ENCODE measurements around the gene PDE9A. TPM values are rescaled to one million over a fixed set of nuclear protein-coding genes. Genes with fewer than 3 reads are reported as not detected.

PDE9A gene
- total RNA-seq, 4 donors from 2014 or later, result 10.6 to 83.2 (median 28.5) TPM

DNA sequence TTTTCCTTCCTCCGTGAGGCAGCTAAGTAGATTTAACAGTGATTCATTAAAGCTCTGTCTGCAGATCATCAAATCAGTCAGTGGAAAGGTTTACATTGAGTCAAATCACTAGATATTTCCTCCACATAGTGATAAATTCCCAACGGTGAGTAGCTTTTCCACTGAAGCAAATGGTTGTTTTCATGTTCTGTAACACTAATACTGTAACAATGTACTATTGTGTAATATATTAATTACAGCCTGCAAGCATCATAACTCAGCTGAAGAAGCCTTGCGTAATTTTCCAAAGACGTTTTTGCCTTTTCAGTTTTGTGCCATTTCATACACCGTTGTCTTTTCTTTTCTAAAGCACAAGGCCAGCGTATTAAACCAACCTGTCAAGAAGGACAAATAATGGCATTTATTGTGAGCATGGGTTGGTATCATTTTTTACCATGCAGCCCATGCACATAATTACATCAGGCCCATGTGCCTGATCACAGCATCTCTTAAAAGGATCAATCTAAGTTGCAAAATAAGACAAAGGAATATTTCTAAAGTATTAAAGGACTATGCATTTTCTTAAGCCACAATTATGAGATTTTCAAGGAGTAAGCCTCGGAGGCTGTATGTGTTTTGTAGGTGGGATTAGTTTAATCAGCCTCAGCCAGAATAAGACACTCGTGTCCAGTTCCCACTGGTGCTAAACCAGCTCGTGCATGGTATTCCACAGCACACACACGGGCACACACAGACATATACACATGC is 16.7 kb upstream of the PDE9A start:
- 26 to 36% methylated on average over 7 to 8 of the region's 10 CpGs for WGBS, 2 donors (ENCODE audit: low coverage in 1 of 2)
- TF ChIP-seq EP300 (IDR thresholded peaks at IDR 0.05), result no peak
- no peak for TF ChIP-seq POLR2A (IDR thresholded peaks at IDR 0.05)
- peak; percentile 76 for TF ChIP-seq POLR2AphosphoS5 (IDR thresholded peaks at IDR 0.05)
- TF ChIP-seq, protein P1, sequence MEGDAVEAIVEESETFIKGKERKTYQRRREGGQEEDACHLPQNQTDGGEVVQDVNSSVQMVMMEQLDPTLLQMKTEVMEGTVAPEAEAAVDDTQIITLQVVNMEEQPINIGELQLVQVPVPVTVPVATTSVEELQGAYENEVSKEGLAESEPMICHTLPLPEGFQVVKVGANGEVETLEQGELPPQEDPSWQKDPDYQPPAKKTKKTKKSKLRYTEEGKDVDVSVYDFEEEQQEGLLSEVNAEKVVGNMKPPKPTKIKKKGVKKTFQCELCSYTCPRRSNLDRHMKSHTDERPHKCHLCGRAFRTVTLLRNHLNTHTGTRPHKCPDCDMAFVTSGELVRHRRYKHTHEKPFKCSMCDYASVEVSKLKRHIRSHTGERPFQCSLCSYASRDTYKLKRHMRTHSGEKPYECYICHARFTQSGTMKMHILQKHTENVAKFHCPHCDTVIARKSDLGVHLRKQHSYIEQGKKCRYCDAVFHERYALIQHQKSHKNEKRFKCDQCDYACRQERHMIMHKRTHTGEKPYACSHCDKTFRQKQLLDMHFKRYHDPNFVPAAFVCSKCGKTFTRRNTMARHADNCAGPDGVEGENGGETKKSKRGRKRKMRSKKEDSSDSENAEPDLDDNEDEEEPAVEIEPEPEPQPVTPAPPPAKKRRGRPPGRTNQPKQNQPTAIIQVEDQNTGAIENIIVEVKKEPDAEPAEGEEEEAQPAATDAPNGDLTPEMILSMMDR (IDR thresholded peaks at IDR 0.05), result no peak
- peaks cover 25% of the 10 kb centered on the region for H3K27me3 ChIP-seq
- no peak overlapping the region for H3K4me3 ChIP-seq
- H3K27ac ChIP-seq, result peak overlapping the region in 1 of 4 donors; percentile 41
- H3K4me1 ChIP-seq, result peaks cover 0 to 31% (median 12%) of the 10 kb centered on the region in 3 donors
- peak; percentile 84 for ATAC-seq
- H3K36me3 ChIP-seq, result no peaks in the 10 kb centered on the region
- no peaks in the 10 kb centered on the region for H3K9me3 ChIP-seq

DNA sequence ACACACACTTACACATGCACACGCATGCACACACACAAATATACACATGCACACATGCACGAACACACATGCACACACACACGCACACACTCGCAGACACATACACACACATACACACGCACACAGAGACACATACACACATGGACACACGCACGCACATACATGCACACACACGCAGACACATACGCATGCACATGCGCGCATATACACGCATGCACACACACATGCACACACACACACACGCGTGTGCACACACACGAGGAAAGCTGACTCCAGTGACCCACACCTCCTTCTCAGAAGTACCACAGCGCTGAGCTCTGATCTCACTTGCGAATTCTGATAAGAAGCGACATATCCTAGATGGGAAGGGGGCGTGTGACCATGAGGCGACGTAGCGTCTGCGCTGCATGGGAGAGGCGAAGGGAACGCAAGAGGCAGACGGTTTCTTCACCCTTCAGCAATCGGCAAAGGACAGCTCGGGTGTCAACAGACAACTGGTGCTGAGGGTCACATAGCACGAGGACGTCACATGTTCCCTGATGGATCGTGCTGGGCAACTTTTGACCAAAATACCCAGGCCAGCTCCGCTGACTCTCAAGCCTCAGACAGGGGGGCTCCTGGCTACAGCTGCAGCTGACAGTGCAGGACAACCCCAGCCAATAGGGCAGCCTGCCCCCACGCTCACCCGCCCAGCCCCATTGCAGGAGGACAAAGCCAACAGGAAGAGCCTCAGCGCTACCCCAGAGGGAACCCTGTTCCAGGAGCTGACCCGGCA is 16.0 kb upstream of the PDE9A start:
- Histone ChIP-seq H3K27ac (no peak overlapping the region), H3K4me3 (no peak overlapping the region)
- TF ChIP-seq POLR2A (IDR thresholded peaks at IDR 0.05) (no peak), POLR2AphosphoS5 (IDR thresholded peaks at IDR 0.05) (no peak), EP300 (IDR thresholded peaks at IDR 0.05) (no peak)
- TF ChIP-seq, protein P1 (IDR thresholded peaks at IDR 0.05), result no peak

DNA sequence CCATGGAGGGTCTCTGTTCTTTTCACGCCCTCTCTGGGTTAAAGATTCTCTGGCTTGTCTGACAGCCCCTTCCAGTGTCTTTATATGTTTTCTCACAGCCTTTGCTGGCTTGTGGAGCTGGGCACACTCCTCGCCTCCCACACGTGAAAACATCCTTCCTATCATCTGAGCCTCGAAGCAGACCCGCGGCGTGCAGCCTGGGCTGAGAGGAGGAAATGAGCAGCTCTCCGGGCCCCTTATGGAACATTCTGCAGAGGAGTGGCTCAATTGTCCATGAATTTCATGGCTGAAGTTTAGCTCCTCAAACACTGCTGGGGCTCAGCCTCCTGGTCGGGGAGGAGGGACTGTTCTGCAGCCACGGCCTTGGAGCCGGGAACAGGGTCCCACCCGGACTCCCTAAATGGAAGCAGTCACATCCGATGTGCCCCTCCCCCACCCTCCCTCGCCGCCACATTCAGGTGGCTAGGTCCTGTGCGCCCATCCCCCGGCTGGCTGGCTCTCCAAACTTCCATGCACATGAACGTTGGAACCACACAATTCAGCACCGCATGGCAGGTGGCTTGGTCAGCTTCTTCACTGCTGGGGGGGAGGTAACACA is 15.1 kb upstream of the PDE9A start:
- 21% methylated on average over 8 of the region's 19 CpGs; no CpG with 5 or more reads in 1 of the 2 donors for WGBS, 2 donors (ENCODE audit: low coverage in 1 of 2)

More for the DNA sequence above, 16.0 kb upstream of the PDE9A start:
- ATAC-seq, result no peak
- Histone ChIP-seq H3K27me3 (peaks cover 25% of the 10 kb centered on the region), H3K4me1 (peaks cover 0 to 32% (median 12%) of the 10 kb centered on the region in 3 donors), H3K36me3 (no peaks in the 10 kb centered on the region), H3K9me3 (no peaks in the 10 kb centered on the region)
- 89 to 90% methylated on average over 11 of the region's 36 CpGs for WGBS, 2 donors (ENCODE audit: low coverage in 1 of 2)

DNA sequence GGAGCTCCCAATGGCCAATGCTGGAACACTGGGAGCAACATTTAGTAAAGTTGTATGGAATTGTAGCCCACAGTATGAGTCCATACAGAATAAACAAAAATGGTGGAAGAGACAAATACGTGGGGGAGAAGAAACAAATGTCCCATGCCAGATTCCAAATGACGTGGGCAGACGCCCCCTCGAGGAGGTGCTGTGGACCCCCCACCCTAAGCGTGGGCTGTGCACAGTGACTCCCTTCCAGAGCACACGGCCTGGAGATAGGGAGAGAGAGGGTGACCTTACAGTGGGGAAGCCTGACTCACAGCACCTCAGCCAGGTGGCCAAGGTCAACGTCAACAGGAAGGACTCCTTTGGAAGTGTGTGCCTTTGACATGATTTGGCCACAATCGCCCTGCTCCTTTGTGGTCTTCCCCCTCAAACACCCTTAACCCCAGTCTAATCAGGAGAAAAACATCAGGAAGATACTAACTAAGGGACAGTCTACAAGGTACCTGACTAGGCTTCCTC is 13.7 kb upstream of the PDE9A start:
- peaks cover 25% of the 10 kb centered on the region for H3K27me3 ChIP-seq
- H3K9me3 ChIP-seq, result no peaks in the 10 kb centered on the region
- H3K36me3 ChIP-seq, result no peaks in the 10 kb centered on the region
- H3K27ac ChIP-seq, result no peak overlapping the region
- 83 to 89% methylated on average over 6 of the region's 8 CpGs for WGBS, 2 donors (ENCODE audit: low coverage in 1 of 2)
- no peak overlapping the region for H3K4me3 ChIP-seq
- peaks cover 0 to 32% (median 12%) of the 10 kb centered on the region in 3 donors for H3K4me1 ChIP-seq
- TF ChIP-seq EP300 (IDR thresholded peaks at IDR 0.05), result no peak
- no peak for TF ChIP-seq POLR2AphosphoS5 (IDR thresholded peaks at IDR 0.05)
- no peak for TF ChIP-seq POLR2A (IDR thresholded peaks at IDR 0.05)
- TF ChIP-seq, protein P1 (IDR thresholded peaks at IDR 0.05), result no peak
- no peak for ATAC-seq

More for the DNA sequence above, 15.1 kb upstream of the PDE9A start:
- H3K27me3 ChIP-seq, result peaks cover 25% of the 10 kb centered on the region
- no peak for TF ChIP-seq POLR2AphosphoS5 (IDR thresholded peaks at IDR 0.05)
- TF ChIP-seq, protein P1 (IDR thresholded peaks at IDR 0.05), result no peak
- no peak for TF ChIP-seq POLR2A (IDR thresholded peaks at IDR 0.05)
- TF ChIP-seq EP300 (IDR thresholded peaks at IDR 0.05), result no peak
- ATAC-seq, result no peak
- no peak overlapping the region for H3K27ac ChIP-seq
- peaks cover 0 to 32% (median 12%) of the 10 kb centered on the region in 3 donors for H3K4me1 ChIP-seq
- no peaks in the 10 kb centered on the region for H3K36me3 ChIP-seq
- no peaks in the 10 kb centered on the region for H3K9me3 ChIP-seq
- no peak overlapping the region for H3K4me3 ChIP-seq
